Psoas muscle (tissue), 8 donors: ENCODE measurements around the gene PRND. TPM values are rescaled to one million over a fixed set of nuclear protein-coding genes. Genes with fewer than 3 reads are reported as not detected.
A peak's percentile ranks its signal among the peaks of the same experiment; 100 is the strongest.

ENCODE experiments used
- ATAC-seq, 4 donors: fragments of 200-7000 bp; cut with Tn5 transposase; one replicate each; pipeline ENCODE4 v1.9.1; 2020; ENCODE audit warnings: moderate library complexity in 3 of 4, mild to moderate bottlenecking in 2 of 4
- DNase-seq, 2 donors: peaks; one replicate each; pipeline ENCODE4 v3.0.0-alpha.2; 2020
- H3K27ac ChIP-seq: fragments of 200-600 bp; one replicate; pipeline ENCODE4 v1.8.0; 2022
- H3K27me3 ChIP-seq, 3 donors: fragments of 200-600 bp in 1 of 3; one replicate each; pipeline versions ENCODE4 v1.6.1 to v1.8.0; 2013 to 2022; ENCODE audit warnings: low read length in 2 of 3, mild to moderate bottlenecking in 2 of 3, moderate library complexity in 1 of 3; ENCODE audit not compliant: insufficient read depth in 3 of 3
- H3K36me3 ChIP-seq, 2 donors: fragments of 200-600 bp in 1 of 2; one replicate each; pipeline versions ENCODE4 v1.6.1 to v1.8.0; 2013 to 2022; ENCODE audit warnings: low read depth in 1 of 2, mild to moderate bottlenecking in 1 of 2, moderate library complexity in 1 of 2; ENCODE audit not compliant: insufficient read depth in 1 of 2
- H3K4me1 ChIP-seq: fragments of 200-600 bp; one replicate; pipeline ENCODE4 v1.8.0; 2022
- H3K4me3 ChIP-seq: fragments of 200-600 bp; one replicate; pipeline ENCODE4 v1.8.0; 2022; ENCODE audit warnings: mild to moderate bottlenecking
- H3K9me3 ChIP-seq: fragments of 200-600 bp; one replicate; pipeline ENCODE4 v1.8.0; 2022
- WGBS, 3 donors: extraction: QIAGEN DNeasy Blood & Tissue Kit; methylation state at CpG; one replicate each; pipeline versions ENCODE4 v1.1.6 to v1.1.7; 2013; 5-methylcytosine and 5-hydroxymethylcytosine counted together
- intact Hi-C, 2 donors: fragments of 100-400 bp; cut with DNase I; formaldehyde crosslinking; loops; one replicate each; pipeline versions ENCODE4 v1.11.0 to v1.14.2; 2022
- polyA plus RNA-seq, 3 donors: library from polyadenylated mRNA; stranded (reverse); fragments of 200-250 nt; gene quantifications; one replicate each; pipeline ENCODE4 v1.2.3, GENCODE V29; 2013
- total RNA-seq, 4 donors: library from RNA; stranded (reverse); fragmentation: NEBNext Ultra II Directional in 2 of 4; extraction: Animal tissue kit (Norgen Biotek cat#: 25700) in 2 of 4; gene quantifications; one replicate each; pipeline versions ENCODE4 v1.2.1 to v1.2.4, GENCODE V29; 2021 to 2023
- TF ChIP-seq, protein P1 (sequence below): fragments of 200-600 bp; IDR thresholded peaks from one replicate; pipeline ENCODE4 v1.8.0; 2022; ENCODE audit warnings: antibody characterized with exemption
- donor health status: healthy with polysubstance abuse.
- donor health status: DM: no; HTN: no; CAD: no; lungs with moderate emphysema.
- donor health status: Bipolar disorder and iron deficiency.
- donor health status: healthy.
- donor health status: DM: yes; HTN: yes; CAD: no.
- donor health status: DM: no; HTN: no; CAD: no.
- donor health status: DM: no; HTN: no; CAD: no.
- donor health status: DM: yes; HTN: yes; CAD: no.

PRND gene
- total and polyA plus RNA-seq, 7 donors, result not detected

- 43 to 50% (median 49%) methylated on average over 12 of the region's 12 CpGs for WGBS, 3 donors
- H3K4me3 ChIP-seq, result no peak overlapping the region
- no peaks in the 10 kb centered on the region for H3K9me3 ChIP-seq
- no peak overlapping the region for H3K27ac ChIP-seq
- H3K27me3 ChIP-seq, result no peaks in the 10 kb centered on the region
- no peaks in the 10 kb centered on the region for H3K4me1 ChIP-seq
- intact Hi-C loops, result no loop called here
- H3K36me3 ChIP-seq, result no peaks in the 10 kb centered on the region
- ATAC-seq, result no peak
- DNase-seq, result no peak
- TF ChIP-seq, protein P1, sequence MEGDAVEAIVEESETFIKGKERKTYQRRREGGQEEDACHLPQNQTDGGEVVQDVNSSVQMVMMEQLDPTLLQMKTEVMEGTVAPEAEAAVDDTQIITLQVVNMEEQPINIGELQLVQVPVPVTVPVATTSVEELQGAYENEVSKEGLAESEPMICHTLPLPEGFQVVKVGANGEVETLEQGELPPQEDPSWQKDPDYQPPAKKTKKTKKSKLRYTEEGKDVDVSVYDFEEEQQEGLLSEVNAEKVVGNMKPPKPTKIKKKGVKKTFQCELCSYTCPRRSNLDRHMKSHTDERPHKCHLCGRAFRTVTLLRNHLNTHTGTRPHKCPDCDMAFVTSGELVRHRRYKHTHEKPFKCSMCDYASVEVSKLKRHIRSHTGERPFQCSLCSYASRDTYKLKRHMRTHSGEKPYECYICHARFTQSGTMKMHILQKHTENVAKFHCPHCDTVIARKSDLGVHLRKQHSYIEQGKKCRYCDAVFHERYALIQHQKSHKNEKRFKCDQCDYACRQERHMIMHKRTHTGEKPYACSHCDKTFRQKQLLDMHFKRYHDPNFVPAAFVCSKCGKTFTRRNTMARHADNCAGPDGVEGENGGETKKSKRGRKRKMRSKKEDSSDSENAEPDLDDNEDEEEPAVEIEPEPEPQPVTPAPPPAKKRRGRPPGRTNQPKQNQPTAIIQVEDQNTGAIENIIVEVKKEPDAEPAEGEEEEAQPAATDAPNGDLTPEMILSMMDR, result no peak
Measured at GRCh38 chr20:4717816-4718570, 3.7 kb upstream of the PRND start.

DNA sequence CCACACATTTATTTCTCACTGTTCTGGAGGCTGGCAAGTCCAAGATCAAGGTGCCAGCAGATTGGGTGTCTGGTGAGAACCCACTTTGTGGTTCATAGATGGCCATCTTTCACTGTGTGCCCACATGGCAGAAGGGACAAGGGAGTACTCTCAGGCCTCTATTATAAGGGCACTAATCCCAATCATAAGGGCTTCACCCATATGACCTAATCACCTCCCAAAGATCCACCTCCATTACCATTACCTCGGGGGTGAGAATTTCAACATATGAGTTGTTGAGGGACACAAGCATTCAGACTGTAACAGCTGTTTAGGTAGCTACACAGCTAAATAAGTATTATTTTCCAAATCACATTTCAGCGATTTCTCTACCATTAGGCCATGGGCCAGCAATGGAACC is 2.5 kb upstream of the PRND start:
- Histone ChIP-seq H3K36me3 (no peaks in the 10 kb centered on the region), H3K4me1 (no peaks in the 10 kb centered on the region), H3K4me3 (no peak overlapping the region), H3K9me3 (no peaks in the 10 kb centered on the region), H3K27me3 (no peaks in the 10 kb centered on the region), H3K27ac (no peak overlapping the region)
- TF ChIP-seq, protein P1, result no peak
- ATAC-seq, result no peak
- no peak for DNase-seq
- intact Hi-C loops, result no loop called here
- WGBS, 3 donors, result 86 to 98% (median 91%) methylated on average over 2 of the region's 2 CpGs

DNA sequence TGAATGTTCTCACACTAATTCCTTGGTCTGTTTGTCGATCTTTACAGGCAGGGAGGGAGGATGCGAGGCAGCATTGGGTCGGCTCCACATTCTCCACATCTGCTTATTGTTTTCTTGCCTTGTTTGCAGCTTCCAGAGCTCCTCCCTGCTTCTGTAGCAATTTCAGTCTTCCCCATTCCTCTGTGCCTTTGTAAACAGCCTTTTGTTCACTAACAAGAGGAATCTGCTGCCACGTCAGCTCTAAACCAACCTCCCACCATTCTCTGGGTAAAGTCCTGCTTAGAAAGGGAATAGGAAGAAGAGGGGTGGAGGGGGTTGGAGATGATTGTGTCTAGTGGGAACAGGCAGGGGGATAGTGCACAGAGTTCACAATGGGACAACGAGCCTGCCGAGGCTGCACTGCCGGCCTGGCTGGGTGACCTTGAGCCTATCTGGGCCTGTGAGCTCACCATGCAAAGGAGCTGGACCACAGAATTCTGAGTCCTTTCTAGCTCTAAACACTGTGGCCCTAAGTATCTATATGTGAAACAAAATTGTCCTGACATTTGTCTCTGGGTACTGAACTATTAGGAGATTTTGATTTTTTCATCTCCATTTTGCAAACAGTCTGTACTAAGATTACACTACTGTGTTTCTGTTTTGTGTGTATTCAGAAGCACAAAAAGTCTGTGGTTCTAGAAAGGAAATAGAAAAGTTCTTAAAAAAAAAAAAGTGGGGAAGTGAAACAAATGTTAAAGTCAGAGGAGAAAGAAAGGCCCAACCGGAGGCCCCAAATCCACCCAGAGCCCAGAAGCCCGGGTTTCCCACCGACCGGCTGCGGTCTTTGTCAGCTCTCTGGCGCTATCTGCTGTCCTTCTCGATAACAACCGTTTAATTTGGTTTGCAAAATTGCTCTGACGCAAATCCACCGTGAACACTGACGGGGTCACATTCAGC is 1.4 kb upstream of the PRND start:
- TF ChIP-seq, protein P1, result peak; percentile 81
- DNase-seq, result peak; percentile 69 to 81
- Histone ChIP-seq H3K4me1 (no peaks in the 10 kb centered on the region), H3K27me3 (no peaks in the 10 kb centered on the region), H3K4me3 (peak overlapping the region; percentile 8), H3K27ac (no peak overlapping the region), H3K9me3 (no peaks in the 10 kb centered on the region), H3K36me3 (no peaks in the 10 kb centered on the region)
- peak; percentile 84 to 95 (median 88) for ATAC-seq
- intact Hi-C loops, result loop anchor here (1.0 to 2.0 kb wide), 2 partner anchors 112 to 113 kb away; no protein-coding TSS in a partner anchor
- WGBS, 3 donors, result 24 to 26% (median 24%) methylated on average over 18 of the region's 18 CpGs

DNA sequence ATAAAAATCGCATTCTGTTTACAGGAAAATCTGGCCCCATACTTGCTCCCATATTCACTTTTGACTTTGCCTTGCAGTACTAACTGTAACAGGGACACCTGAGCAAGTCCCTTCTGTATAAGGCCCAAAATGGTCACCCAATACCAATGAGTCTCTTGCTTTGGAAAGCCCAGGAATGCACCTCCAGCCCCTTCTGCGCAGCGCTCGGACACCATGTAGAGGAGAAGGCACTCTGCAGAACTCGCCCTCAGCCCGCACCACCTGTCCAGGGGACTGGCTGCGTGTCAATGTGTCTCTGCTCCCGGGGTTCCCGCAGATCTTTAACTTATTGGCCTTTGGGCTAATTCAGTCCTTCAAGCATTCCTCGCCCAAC is 746 bp upstream of the PRND start:
- no peaks in the 10 kb centered on the region for H3K27me3 ChIP-seq
- H3K9me3 ChIP-seq, result no peaks in the 10 kb centered on the region
- intact Hi-C loops, result loop anchor here (1.0 to 2.0 kb wide), 2 partner anchors 112 to 114 kb away; no protein-coding TSS in a partner anchor
- whole genome bisulfite sequencing, 3 donors, result 9 to 24% (median 21%) methylated on average over 10 of the region's 10 CpGs
- DNase-seq (no peak), ATAC-seq (peak in 3 of 4 donors; percentile 18 to 32 (median 28))
- no peaks in the 10 kb centered on the region for H3K36me3 ChIP-seq
- no peaks in the 10 kb centered on the region for H3K4me1 ChIP-seq
- H3K27ac ChIP-seq, result no peak overlapping the region
- TF ChIP-seq, protein P1, result no peak
- peak overlapping the region; percentile 8 for H3K4me3 ChIP-seq
